ENCODE measurements around the gene LDB2.

Gene LDB2

DNA sequence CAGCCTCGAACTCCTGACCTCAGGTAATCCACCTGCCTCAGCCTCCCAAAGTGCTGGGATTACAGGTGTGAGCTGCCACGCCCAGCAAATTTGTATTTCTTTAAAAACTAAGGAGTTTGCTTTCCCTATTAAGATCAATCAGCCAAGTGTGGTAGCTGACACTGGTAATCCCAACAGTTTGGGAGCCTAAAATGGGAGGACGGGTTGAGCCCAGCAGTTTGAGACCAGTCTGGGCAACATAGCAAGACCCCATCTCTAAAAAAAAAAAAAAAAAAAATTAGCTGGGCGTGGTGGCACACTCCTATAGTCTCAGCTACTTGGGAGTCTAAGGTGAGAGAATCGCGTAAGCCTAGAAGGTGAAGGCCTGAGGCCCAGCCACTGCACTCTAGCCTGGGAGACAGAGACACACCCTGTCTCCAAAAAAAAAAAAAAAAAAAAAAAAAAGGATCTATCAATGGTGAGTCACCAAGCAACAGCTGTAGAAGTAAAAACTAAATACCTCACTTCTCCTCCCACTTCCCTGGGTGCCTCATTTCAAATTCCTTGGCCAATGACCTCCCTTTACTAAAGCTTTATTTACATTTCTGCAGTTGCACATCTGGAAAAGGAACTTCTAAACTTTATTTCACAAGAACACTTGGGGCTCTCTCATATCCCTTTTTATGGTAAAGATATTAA is 54.5 kb downstream of the LDB2 start:
- no peak for DNase-seq

DNA sequence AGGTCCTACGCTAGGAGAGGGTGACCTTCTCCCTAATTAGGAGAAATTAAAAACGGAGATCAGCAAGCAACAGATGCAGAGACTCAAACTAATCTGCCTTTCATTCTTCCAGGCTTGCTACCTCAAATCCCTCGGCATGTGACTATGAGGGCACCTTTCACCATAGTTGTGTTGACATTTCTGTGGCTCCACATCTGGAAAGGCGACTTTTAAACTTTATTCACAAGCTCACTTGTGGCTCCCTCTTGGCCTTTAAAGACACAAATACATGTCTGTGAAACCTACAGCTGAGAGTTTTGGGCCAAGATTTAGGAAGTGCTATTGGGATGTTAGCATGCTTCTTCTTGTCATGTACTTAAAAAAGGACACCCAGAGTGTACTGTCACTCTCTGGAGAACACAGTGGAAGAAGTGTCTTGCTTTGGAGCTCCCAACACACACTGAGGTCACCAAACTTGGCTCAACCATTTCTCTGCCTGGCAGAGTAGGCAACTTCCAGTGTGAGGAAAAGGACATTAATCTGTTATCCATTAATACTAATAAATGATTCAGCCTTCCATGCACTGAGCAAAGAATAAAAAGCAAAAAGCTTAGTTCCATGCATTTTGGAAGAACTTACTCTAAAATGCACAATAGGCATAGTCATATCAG is 60.1 kb downstream of the LDB2 start:
- DNase-seq: no peak

DNA sequence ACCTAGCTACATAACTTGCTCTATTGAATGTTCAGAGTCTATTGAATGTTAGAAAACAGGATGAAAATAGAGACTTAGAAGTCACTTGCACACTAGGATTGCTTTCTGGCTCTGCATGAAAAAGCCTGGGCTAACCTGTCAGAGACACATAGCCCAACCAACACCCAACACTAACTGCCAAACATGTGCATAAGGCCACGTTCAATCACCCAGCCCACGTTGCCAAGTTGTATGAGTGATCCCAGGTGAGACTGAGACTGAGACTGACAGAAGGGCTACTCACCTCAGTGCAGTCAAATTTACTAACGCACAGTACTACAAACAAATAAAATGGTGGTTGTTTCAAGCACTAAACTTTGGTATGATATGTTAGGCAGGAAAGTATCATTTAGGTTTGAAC is 61.0 kb downstream of the LDB2 start:
- DNase-seq: no peak

DNA sequence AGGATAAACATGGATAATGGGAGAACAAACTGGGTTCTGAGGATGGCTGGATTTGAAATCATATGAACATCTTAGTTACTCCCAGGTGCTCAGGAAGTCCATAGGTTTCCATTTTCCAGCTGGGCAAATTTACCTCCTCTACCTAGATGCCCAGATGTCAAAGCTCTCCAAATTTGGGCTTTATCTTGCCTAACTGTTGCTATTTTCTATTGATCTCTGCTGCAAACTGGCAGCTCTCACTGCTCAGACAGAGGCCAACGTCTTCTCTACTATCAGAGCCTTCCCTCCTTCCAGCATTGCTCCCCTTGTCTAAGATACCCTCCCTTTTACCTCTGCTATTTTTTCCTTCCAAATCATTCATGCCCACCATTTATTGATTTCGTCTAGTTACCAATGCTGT is 62.1 kb downstream of the LDB2 start:
- no peak for DNase-seq

DNA sequence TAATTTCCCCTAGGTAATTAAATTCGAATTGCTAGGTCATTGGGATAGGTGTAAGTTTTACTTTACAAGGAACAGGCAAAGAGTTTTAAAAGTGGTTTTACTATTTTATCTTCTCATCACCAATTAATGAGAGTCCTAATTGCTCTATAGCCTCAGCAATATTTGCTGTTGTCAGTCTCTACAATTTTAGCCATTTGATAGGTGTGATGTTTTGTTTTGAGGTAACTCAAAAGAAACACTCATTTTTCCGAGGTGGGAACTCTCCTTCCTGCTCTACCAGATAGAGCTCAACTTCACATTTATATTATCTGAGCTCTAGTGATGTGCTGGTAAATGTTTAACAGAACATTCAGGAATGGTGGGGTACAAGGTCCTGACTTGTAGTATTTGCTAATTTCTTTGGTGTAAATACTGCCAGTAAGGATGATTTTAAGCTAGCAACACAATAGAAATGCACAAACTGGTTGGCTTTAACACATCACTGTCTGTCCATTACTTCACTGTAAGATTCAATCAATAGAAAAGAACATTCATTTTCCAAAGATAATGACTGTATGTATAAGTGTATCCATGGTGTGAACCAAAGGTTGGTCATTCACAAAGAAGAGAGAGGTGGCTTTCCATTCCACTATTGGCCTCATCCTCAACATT is 62.7 kb downstream of the LDB2 start:
- DNase-seq: no peak

DNA sequence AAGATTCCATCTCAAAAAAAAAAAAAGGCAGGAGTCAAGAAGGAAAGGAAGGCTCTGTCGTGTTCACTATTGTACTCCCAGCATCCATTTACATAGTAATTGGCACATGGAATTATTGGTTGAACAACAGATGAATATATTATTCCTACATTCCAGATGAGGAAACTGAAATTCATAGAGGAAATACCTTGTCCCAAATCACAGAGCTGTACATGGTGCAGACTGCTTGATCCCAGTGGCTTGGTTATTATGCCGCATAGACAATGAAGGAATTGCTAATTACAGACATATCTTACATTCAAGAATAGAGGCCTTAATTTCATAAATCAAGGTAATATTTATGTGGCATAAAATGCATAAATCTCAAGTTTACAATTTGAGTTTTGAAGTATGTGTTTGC is 63.6 kb downstream of the LDB2 start:
- no peak for DNase-seq

DNA sequence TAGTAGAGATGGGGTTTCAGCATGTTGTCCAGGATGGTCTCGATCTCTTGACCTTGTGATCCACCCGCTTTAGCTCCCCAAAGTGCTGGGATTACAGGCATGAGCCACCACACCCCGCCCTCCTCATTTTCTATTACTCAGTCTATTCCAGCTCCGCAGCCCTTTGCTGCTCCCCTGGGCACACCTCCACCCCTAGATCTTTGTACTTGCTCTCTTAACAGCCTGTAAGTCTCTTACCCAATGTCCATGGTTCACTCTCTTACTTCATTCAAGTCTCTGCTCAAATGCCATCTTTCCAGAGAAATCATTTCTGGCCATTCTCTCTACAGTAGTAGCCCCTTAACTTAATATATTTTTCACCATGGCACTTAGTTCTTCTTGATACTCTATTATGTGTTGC is 64.7 kb downstream of the LDB2 start:
- no peak for DNase-seq

DNA sequence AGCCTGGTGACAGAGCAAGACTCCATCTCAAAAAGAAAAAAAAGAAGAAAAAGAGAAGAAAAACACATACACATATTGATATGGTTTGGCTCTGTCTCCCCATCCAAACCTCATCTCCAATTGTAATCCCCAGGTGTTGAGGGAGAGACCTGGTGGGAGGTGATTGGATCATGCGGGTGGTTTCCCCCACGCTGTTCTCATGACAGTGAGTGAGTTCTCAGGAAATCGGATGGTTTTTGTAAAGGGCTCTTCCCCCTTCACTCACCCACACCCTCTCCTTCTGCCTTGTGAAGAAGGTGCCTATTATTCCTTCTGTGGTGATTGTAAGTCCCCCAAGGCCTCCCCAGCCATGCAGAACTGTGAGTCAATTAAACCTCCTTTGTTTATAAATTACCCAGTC is 68.4 kb downstream of the LDB2 start:
- no peak for DNase-seq

DNA sequence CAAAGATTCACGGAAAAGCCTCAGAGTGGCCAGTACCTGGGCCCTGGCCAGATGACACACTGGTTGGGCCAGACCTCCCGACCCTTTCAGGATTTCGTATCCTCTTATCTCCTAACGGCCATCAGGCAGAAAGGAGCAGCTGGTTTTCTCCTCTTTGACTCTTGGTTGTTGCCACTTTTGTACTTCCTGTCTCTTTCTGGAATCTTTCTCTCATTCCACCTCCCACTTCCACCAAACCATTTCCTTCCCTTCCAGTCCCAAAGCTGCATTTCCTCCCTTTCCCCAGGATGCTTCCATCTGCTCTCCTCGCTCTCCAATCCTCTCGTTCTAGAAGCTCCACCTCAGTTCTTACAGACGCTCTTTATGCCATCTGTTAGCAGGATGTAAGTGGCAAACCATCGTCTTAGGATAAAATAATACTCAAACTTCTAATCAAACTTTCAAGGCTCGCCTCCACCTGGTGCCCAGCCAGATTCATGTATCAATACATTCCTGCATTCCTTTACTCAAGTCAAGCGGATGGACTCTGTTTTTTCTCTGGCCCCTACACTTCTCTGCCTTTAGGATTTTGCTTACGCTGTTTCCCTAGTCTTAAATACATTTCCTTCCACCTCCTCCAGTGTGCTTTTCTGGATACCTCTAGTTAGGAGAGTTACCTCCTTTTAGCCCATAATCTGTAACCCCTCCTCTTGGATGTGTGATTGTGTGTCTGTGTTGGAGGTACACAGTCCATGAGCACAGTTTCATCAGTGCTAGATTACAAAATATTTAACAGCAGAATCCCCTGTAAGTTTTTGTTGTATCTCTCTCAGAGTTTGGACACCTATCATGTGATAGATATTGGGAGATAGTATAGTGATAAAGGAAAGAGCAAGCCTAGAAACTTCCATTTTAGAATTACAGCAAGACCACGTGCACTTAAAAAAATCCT is 70.4 kb downstream of the LDB2 start:
- DNase-seq: no peak

DNA sequence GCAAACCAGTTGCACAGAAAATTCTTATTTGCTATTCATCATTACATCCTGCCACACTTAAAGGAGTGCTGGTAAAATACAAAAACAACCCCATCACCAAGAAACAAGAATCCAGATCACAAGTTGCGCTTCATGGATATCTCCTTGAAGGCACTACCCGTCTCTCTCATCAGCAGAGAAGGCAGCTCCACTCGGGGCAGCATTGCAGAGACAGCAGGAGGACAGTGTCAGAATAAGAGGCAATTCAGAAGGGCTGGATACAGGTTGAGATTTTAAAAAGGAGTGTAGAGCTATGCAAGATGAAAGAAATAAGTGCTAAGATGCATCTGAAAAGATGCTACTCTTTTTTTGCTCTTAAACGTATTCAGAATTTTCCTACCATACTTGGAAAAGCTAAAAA is 71.4 kb downstream of the LDB2 start:
- DNase-seq: no peak

DNA sequence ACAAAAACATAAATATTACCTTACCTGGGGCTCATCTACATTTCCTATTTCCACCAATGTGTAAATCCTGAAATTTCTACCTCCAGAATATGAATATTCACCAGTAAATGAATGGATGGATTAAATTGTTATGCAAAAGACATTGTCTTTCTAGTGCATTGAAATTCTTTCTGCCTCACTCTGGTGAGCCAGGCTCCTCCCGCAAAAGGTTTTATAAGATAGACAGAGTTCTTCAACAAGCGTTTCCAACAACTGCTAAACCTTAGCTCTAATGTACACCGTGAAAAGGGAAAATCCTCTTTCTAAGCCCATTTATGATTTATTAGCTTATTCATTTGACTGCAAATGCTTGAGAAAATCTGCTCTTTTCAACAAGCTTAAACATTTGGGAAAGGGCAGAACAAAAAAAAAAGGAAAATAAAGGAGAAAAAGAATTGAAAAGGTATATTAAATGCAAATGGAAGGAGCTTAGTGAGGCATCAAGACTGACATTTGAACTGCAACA is 72.0 kb downstream of the LDB2 start:
- DNase-seq: no peak

DNA sequence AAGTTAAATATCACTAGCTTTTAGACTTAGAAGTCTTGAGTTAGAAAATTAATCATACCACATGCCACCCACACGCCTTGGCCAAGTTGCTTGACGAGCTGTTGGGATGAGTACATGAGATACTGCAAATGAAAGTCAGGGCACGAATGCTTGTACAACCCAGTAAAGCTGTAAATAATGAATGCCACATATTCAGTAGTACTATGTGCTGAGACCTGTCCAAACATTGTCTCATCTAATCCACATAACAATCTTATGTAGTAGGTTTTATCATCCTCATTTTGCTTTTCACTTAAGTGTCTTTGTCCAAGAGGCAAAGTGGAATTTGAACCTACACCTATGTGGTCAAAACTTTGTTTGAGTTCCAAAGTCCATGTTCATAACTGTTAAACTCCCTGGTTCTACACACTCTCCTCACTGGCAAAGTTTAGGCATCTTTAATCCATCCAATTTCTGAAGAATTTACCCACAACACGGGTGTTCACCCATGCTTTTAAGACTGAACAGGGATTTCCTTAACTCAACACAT is 74.1 kb downstream of the LDB2 start:
- no peak for DNase-seq

DNA sequence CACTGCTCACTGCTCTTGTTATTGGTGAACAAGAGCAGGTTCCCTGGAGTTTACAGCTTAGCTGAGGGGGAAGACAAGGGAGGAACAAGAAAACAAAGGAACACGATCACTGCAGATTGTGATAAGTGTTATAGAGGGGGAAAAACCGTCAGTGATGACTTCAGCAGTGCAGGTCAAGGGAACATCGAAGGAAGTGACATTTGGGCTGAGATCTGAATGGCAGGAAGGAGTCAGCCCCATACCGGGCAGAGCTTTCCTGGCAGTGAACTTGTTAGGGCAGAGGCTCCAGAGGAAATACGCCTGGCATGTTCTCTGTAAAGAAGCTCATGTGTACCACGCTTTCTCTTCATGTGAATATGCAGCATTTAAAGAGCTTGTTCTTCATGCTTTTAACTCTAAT is 78.1 kb downstream of the LDB2 start:
- no peak for DNase-seq

DNA sequence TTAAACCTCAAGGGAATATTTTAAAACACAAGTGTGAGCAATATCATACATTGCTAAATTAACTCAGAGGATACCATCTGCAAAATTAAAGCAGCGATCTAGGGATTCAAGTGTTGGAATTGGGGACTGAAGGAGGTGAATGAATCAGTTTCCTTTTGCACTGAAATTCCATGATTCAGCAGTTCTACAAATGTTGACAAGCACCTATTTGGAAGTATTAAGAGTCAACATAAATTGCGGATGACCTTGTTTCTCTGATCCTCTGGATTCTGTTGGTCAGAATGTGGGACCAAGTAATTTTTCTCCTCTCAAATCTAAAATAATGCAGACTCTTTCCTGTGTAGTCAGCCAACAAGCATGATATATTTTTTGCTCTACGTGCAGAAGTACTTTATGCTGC is 78.8 kb downstream of the LDB2 start:
- no peak for DNase-seq

DNA sequence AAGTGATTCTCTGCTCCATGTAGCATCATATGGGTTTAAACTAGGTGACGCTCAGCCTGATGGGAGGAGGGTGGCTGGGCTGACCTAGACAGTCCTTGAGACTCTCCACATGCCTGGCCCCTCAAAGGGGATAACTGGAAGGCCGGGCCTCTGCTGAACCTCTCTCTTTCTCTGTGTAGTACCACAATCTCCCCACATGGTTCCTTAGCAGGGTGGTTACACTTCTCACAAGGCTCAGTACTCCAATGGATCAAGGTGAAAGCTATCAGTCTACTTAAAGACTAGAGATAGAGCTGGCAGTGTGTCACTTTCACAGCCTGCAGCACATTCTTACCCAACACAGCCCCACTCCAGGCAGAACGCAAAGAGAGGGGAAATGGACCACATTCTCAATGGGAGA is 80.4 kb downstream of the LDB2 start:
- DNase-seq: no peak

DNA sequence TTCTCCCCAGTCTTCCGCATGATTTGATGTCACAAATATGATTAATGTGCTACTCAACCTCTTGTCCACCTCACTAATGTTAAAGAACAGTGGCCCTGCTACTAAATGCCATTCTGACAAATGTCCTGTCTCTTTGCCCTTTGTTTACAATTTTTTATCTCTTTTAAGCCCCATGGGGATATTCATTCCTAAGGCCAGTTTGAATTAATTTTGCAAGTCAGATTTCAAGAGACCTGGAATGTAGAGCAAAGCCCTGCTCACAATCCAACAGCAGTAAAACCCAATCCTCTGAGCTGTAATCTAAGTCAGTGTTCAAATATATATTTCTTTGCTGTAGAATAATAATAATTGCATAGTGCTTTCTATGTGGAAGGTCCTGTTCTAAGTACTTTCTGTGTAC is 81.2 kb downstream of the LDB2 start:
- no peak for DNase-seq

DNA sequence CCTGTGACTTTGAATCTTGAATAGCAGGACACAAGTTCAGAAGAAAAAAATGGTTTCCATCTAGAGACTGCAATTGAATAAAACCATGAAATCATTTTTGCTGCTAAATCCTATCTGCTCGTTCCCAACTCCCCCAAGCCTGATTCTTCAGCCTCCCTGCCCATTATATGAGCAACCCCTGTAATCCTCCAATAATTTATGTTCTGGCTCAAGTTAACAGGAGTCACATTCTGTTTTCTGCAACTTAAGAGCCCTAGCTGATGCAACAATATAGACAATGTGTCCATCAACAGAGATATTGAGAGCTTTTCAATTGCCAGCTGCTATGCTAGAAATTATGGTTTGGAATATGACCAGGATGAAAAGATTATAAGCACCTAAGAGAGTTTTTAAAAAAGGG is 84.1 kb downstream of the LDB2 start:
- no peak for DNase-seq

DNA sequence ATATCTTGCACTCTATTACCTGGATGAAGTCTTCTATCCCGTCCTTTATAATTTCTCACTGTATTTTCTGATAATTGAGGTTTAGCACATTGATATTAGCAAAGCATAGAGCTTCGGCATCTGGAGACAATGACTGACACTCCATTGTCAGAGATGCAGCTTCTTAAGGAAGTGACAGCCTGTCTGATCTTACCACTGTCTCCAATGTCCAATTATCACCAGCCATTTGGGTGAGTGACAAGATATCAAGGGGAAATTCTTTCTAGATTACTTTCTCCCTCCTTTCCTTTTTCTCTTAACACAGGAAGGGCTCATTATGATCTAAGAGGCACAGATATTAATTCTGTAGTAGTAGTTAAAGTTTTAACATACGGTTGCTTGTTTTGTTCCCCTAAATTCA is 86.4 kb downstream of the LDB2 start:
- no peak for DNase-seq

DNA sequence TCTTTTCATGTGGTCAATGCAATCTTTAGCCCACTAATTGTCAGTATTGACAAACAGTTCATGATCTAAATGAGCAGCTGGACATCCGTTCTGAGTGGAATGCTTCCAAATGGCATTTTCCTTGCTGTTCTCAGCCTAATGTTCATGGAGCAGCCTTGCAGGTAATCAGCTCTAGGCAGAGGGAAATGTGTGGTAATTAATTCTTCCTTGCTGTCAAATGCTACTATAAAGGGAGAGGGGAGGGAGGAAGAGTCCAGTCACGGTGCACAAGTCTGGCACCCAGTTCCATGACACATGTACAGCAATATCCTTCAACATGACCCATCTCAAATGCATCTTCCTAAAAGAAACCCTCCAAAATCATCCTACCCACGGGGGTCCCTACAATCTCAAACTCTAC is 88.5 kb downstream of the LDB2 start:
- DNase-seq: no peak

DNA sequence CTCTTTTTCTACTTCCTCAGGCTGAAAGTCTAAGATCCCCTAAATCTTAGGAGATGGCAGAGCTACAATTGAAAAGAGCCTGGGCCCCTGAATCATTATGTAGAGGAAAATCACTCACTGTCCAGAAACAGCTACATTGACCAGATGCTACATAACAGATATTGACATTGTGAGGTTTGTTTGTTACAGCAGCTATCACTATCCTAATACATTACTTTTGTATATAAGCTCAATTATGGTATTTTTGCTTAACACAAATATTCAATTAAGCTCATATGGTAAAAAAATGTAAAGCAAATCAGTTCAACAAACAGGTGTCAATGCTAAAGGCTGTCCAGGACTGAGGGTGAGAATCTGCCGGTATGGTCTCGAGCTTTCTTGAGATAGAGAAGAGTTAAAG is 89.4 kb downstream of the LDB2 start:
- no peak for DNase-seq

DNA sequence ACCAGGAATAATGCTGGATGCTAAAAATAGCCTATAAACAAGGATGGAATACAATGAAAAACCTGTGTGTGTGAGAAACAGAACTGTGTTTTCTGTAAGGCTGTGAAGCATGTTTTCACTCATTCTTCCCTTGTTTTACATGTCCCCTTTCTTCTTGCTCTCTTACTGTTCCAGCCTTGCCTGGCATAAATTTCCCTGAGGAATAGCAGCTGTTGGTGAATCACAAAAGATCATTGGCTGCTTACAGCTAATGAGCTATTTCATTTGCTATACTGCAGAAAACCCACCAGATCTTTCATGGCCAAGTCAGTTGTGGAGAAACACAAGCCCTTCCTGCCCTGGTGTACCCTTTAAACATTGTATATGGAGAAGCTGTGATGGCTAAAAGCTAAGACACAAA is 91.1 kb downstream of the LDB2 start:
- DNase-seq: no peak

DNA sequence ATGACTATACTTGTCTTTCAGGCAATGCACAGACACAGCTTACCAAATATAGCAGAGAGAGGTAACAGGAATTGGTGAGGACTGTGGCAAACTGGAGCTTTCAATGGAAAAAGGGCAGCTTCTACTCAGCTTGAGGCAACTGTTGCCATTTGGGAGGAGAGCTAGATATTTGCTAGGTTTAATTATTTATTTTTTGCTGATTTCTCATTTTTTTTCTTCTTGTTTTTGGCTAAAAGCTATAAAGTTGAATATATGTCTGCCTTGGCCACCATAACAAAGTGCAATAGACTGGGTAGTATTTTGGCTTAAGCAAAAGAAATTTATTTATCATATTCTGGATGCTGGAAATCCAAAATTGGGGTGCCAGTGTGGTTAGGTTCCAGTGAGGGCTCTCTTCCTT is 93.9 kb downstream of the LDB2 start:
- DNase-seq: no peak

DNA sequence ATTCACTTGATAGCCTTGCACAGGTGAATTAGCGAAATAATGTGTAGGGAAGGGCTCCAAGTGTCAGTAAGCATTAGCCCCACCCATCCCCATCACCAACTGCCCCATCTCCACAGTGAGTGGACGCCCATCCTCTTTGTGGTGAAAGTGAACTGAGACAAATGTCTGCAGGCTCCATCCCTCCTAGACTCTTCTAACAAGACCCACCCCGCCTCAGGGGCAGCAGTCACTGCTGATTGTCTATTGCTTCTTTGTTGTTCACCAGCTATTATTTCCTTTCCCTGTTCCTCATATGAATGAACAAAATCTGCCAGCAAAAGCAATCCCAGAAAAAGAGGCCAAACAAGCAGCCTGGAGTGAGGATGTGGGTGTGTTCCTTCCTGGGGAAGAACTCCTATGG is 96.4 kb downstream of the LDB2 start:
- DNase-seq: no peak
